NCI-H2227 (cell line): ENCODE data around the gene ADGRB2.

Experiments used
- DNase-seq: peaks from one replicate; lab custom pipeline; 2025; ENCODE audit not compliant: unreplicated experiment; lab: John Stamatoyannopoulos, UW

The ADGRB2 gene

GRCh38 chr1:31764312-31765040 lies at the start of gene ADGRB2:
Gene ADGRB2, minus strand, starts transcription at chr1:31764340. Its CDS starts 7,119 bp downstream, at chr1:31757221.
- DNase-seq, result peak; percentile 73

- no peak for DNase-seq
These were observed 48.2 kb upstream of the ADGRB2 start for GRCh38 chr1:31812158-31812829.

- peak; percentile 97 for DNase-seq
These were observed 47.5 kb upstream of the ADGRB2 start for GRCh38 chr1:31811605-31812004.

- DNase-seq, result no peak
These were observed 45.6 kb upstream of the ADGRB2 start for GRCh38 chr1:31809698-31810097.

- DNase-seq, result no peak
These were observed 43.3 kb upstream of the ADGRB2 start for GRCh38 chr1:31807273-31808048.

GRCh38 chr1:31805318-31805717 lies 41.2 kb upstream of the ADGRB2 start:
- no peak for DNase-seq

GRCh38 chr1:31804098-31804497 lies 40.0 kb upstream of the ADGRB2 start:
- DNase-seq, result no peak

GRCh38 chr1:31803610-31804009 lies 39.5 kb upstream of the ADGRB2 start:
- no peak for DNase-seq

GRCh38 chr1:31802190-31803150 lies 38.3 kb upstream of the ADGRB2 start:
- no peak for DNase-seq

GRCh38 chr1:31801458-31801857 lies 37.3 kb upstream of the ADGRB2 start:
- DNase-seq, result no peak

- no peak for DNase-seq
These were observed 36.5 kb upstream of the ADGRB2 start for GRCh38 chr1:31800674-31800967.

GRCh38 chr1:31799895-31800673 lies 35.9 kb upstream of the ADGRB2 start:
- DNase-seq, result no peak

- DNase-seq, result no peak
These were observed 35.2 kb upstream of the ADGRB2 start for GRCh38 chr1:31799196-31799894.

- peak; percentile 42 for DNase-seq
These were observed 34.5 kb upstream of the ADGRB2 start for GRCh38 chr1:31798433-31799195.

GRCh38 chr1:31798086-31798432 lies 33.9 kb upstream of the ADGRB2 start:
- no peak for DNase-seq

GRCh38 chr1:31797216-31797615 lies 33.1 kb upstream of the ADGRB2 start:
- no peak for DNase-seq

GRCh38 chr1:31796707-31797106 lies 32.6 kb upstream of the ADGRB2 start:
- DNase-seq, result no peak

- DNase-seq, result peak; percentile 76
These were observed 31.9 kb upstream of the ADGRB2 start for GRCh38 chr1:31795801-31796621.
